GM21360 (cell line): ENCODE data around the gene SCP2D1.

ENCODE experiments used
- ATAC-seq: cut with Tn5 transposase; IDR thresholded peaks from one replicate; pipeline ENCODE4 v1.9.1; 2021; ENCODE audit warnings: mild to moderate bottlenecking, moderate library complexity; ENCODE audit not compliant: unreplicated experiment

The SCP2D1 gene

DNA sequence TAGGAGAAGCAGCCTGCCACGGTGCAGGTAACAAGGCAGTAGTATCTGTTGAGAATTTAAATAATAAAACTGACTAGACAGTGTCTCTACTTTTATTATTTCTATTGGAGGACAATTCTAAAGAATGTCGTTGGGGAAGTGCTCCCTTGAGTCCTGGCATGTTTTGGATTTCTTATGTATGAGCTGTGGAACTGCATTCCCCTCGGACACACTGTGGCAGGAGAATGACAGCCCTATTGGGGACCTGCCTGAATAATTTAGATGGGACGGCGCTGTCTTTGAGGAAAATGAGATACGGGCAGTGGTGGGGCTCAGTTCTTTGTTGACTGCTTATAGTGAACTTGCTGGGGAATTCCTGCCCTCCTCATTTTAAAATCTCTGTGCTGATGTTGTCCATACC lies 2.4 kb upstream of the SCP2D1 start:
- ATAC-seq, result no peak

GRCh38 chr20:18811904-18812303 lies 1.7 kb upstream of the SCP2D1 start:
- ATAC-seq, result no peak

DNA sequence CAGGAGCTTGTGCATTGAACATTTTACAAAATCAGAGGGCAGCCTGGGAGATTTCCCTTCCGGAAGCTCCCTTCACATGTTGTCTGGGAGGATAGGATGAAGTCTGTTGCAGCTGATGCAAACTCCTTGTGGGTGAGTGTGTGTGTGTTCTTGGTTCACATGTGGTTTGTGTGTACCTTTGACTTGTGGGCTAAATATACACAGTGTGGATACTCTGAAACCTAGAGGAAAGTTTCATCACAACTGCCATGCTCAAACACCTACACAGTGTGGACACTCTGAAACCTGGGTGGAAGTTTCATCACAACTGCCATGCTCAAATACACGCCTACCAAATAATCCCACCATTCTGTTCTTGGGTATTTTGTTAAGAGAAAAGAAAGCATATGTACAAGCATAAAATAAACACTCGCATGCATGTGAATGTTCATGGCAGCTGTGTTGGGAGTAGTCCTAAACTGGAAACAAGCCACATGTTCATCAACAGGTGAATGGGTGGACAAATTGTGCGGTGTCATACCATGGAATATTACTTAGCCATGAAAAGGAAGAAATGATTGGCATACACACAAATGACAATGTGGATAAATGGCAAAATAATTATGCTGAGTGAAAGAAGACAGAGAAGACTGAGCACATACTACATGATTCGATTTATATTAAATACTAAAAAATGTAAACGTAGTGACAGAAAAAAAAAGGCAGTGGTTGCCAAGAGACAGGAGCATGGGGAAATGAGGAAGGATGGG lies 1.8 kb downstream of the SCP2D1 start:
- ATAC-seq, result no peak

GRCh38 chr20:18822832-18823231 lies 9.2 kb downstream of the SCP2D1 start:
- ATAC-seq, result no peak

DNA sequence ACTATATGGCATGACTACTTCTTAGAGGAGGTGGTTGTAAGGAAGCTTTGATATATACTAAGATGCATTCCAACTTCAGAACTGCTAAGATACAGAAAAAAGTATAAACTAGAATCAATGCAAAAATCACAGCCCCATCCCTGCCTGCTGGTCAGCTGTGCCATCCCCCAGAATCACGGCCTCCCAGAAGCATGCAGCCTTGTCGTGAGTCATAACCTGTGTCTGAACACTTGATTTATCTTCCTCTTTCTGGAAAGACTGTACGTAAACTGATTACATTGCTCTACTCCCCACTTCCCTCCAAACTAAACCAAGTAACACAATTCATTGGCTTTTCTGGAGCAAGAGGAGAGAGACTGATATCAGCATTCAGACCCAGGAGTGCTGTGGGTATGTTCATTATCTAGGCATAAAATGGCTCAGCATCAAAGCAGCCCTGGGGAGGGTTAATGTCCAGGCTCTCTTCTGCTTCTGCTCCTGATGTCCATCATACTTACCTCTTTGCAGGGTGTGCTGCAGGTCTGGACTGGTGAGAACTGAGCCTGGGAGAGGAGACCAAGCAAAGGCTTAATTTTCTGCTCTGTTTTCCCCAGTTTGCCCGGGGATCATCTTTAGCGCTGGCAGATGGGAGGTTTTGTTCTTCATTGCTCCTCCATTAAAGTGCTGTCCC lies 18.4 kb downstream of the SCP2D1 start:
- ATAC-seq, result no peak

GRCh38 chr20:18832546-18833200 lies 19.1 kb downstream of the SCP2D1 start:
- no peak for ATAC-seq

- no peak for ATAC-seq
Observed at GRCh38 chr20:18835466-18836256, 22.1 kb downstream of the SCP2D1 start.

- ATAC-seq, result no peak
Observed at GRCh38 chr20:18837718-18838117, 24.1 kb downstream of the SCP2D1 start.

GRCh38 chr20:18839507-18840247 lies 26.1 kb downstream of the SCP2D1 start:
- no peak for ATAC-seq

DNA sequence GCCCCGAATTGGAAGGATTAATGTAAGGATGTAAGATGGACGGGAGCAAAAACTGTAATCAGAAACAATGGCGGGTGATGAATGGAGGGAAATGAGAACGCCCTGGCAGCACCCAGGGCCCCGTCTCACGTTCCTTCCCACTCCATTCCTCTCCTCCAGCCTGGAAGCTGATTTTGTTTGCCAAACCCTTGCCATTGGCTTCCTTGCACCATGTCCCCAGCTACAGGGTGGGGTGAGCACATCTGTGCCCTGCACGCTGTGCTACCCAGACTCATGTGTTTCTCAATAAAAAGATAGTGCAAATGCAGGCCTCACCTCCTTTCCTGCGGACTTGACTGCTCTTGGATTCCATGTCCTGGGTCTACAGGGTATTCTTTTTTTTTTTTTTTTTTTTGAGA lies 26.7 kb downstream of the SCP2D1 start:
- no peak for ATAC-seq

DNA sequence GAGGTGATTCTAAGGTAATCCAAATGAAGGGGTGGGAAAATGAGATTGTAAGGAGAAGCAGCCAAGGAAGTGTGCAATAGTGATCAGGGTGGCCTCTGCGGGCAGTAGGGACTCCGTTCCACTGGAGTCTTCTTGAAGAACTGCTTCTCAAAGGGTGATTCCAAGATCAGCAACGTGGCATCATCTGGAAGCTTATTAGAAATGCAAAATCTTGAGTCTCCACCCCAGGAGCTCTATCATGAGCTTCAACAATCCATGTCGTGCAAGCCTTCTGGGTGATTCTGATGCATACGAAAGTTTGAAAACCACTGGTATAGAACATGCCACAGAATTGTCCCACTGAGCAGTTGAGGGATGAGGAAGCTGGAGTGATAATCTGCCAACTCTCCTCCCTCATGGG lies 31.4 kb downstream of the SCP2D1 start:
- ATAC-seq, result no peak

DNA sequence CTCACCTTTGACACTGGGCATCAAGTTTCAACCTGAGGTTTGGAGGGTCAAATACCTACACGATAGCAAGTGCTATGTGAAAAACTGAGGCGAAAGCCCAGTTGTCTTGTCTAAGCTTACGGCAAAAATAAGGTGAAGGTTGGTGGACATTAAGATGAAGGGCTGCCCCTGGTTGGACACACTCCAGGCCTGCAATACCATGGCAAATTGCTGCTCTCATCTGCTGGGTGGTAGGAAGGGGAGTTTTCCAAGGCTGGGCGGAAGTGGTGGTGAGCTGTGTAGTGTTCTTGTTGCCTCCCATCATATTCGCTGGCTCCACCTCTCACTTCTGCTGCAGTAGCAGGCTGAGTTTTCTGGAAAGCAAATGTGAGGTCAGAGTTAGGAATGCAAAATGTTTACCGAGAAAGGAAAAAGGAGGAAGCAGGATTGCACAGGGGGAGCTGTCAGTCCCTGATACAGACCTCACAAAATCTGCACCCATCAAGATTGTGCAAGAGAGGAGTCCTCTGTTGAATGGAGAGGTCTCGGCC lies 33.7 kb downstream of the SCP2D1 start:
- no peak for ATAC-seq

- no peak for ATAC-seq
Observed at GRCh38 chr20:18849131-18849530, 35.5 kb downstream of the SCP2D1 start.

GRCh38 chr20:18851629-18852028 lies 38.0 kb downstream of the SCP2D1 start:
- no peak for ATAC-seq

DNA sequence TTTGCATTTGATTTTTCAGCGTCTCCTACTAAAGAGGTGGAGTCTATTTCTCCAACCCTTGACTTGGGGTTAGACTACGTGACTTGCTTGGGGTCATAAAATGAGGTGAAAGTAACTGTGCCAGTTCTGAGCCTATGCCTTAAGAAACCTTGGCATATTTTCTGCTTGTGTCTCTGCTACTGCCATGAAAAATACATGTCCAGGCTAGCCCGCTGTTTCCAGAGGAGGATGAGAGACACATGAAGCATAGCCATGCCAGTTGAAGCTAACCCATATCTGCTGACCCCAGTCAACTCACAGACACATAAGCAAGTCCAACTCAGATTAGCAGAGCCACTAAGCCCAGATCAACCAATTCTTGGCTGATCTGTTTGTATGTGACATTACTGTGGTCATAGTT lies 38.7 kb downstream of the SCP2D1 start:
- ATAC-seq, result no peak

DNA sequence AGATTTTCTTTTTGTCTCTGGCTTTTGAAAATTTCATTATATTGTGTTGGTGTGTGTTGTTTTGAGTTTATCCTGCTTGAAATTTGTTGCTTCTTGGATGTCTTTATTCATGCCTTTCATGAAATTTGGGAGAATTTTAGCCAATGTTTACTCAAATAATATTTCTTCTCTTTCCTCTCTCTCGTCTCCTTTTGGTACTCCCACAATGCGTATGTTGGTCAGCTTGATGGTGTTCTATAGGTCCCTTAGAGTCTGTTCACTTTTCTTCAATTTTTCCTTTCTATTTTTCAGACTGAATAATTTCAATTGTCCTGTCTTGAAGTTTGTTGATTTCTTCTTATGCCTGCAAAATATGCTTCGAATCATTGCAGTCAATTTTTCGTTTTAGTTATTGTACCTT lies 39.6 kb downstream of the SCP2D1 start:
- ATAC-seq, result no peak

- no peak for ATAC-seq
Observed at GRCh38 chr20:18853946-18854646, 40.5 kb downstream of the SCP2D1 start.

GRCh38 chr20:18855882-18856281 lies 42.3 kb downstream of the SCP2D1 start:
- no peak for ATAC-seq

- ATAC-seq, result no peak
Observed at GRCh38 chr20:18856873-18857272, 43.3 kb downstream of the SCP2D1 start.

DNA sequence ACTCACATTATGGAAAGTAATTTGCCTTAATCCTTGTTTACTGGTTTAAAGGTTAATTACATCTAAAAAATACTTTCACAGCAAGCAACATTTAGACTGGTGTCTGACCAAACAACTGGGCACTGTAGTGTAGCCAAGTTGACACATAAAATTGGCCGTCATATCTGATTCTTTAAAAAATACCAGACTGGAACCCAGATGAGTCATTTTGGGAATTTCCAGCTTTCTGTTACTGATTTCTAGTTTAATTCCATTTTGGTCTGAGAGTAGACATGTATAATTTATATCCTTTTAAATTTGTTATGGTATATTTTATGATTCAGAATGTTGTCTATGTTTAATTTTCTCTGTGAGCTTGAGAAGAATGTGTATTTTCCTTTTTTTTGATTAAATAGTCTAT lies 44.1 kb downstream of the SCP2D1 start:
- ATAC-seq, result no peak
